ENCODE data around the gene XPR1. TPM values are rescaled to one million over a fixed set of nuclear protein-coding genes. Genes with fewer than 3 reads are reported as not detected.

The XPR1 gene
- total RNA-seq, 1 experiment from 2014 or later: 19.9 TPM

DNA sequence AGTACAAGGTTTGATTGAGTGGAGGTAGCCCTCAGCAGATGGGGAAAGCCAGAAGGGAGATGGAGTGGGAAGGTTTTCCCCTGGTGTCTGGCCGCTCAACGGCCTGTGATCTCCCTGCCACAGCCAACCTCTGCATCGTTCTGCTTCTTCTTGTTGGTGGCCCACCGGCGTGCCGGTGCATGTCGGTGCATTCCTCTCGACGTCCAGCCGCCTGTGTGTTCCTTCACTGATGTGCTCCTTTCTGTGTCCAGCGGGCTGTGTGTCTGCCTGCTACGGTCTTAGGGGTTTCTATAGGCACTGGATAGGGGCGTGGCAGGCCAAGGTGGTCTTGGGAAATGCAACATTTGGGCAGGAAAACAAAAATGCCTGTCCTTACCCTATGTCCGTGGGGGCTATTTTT is 101.0 kb downstream of the XPR1 start:
- Histone ChIP-seq H3K9me3 (ENCODE audit: control insufficient read depth in 1 of 2, insufficient read depth in 1 of 2, low read depth in 1 of 2, low read length in 2 of 2) (peaks cover 5 to 9% of the 10 kb centered on the region in 2 experiments; a peak in 2 of 4 replicates), H3K79me2 (ENCODE audit: insufficient read depth, low read length) (no peaks in the 10 kb centered on the region; the same call in 1 of the 2 replicates), H3K27me3 (ENCODE audit: insufficient read depth, low read length) (no peaks in the 10 kb centered on the region), H3K4me3 (replicated peaks in 1 of 2; ENCODE audit: low read depth in 1 of 2, low read length in 2 of 2) (no peak overlapping the region), H3K9me2 (ENCODE audit: insufficient read depth) (no peaks in the 10 kb centered on the region), H3K4me2 (ENCODE audit: low read length) (no peak overlapping the region), H4K20me1 (ENCODE audit: insufficient read depth) (no peaks in the 10 kb centered on the region), H3K27ac (ENCODE audit: low read depth, low read length) (no peak overlapping the region), H3K4me1 (ENCODE audit: control insufficient read depth in 1 of 2, insufficient read depth in 2 of 2, low read length in 2 of 2) (no peaks in the 10 kb centered on the region), H2AFZ (ENCODE audit: low read depth, low read length, poor library complexity, severe bottlenecking) (no peak overlapping the region), H3K9ac (ENCODE audit: low read length) (no peak overlapping the region), H3K36me3 (ENCODE audit: control insufficient read depth in 1 of 2, insufficient read depth in 2 of 2, low read length in 2 of 2) (no peaks in the 10 kb centered on the region)
- CTCF ChIA-PET: no interaction called here
- DNase-seq (ENCODE audit: low read depth, low spot score) (no peak), ATAC-seq (no peak)
- POLR2A ChIA-PET: no interaction called here
- TF ChIP-seq, protein P1, sequence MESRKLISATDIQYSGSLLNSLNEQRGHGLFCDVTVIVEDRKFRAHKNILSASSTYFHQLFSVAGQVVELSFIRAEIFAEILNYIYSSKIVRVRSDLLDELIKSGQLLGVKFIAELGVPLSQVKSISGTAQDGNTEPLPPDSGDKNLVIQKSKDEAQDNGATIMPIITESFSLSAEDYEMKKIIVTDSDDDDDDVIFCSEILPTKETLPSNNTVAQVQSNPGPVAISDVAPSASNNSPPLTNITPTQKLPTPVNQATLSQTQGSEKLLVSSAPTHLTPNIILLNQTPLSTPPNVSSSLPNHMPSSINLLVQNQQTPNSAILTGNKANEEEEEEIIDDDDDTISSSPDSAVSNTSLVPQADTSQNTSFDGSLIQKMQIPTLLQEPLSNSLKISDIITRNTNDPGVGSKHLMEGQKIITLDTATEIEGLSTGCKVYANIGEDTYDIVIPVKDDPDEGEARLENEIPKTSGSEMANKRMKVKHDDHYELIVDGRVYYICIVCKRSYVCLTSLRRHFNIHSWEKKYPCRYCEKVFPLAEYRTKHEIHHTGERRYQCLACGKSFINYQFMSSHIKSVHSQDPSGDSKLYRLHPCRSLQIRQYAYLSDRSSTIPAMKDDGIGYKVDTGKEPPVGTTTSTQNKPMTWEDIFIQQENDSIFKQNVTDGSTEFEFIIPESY (IDR thresholded peaks at IDR 0.05; ENCODE audit: extremely low read depth, insufficient replicate concordance, low read length): no peak
- TF ChIP-seq EZH2phosphoT487 (IDR thresholded peaks at IDR 0.05; ENCODE audit: borderline replicate concordance) (no peak), ZFX (IDR thresholded peaks at IDR 0.05) (no peak), POLR2AphosphoS5 (IDR thresholded peaks at IDR 0.05; ENCODE audit: low read depth, low read length) (no peak), ZNF274 (IDR thresholded peaks at IDR 0.05; ENCODE audit: low read depth, low read length) (no peak), EGR1 (IDR thresholded peaks at IDR 0.05; ENCODE audit: low read depth) (no peak), TCF7L2 (IDR thresholded peaks at IDR 0.05; ENCODE audit: borderline replicate concordance, extremely low read depth, insufficient read depth, insufficient read length) (no peak)
- RAD21 ChIA-PET (ENCODE audit: low non-redundant PET in 1 of 2, low total read pairs in 2 of 2, uncharacterized antibody in 2 of 2, unreplicated experiment in 2 of 2): no interaction called here
- BruUV-seq (replicated peaks): no TSS peak
- intact Hi-C loops (cut with micrococcal nuclease): no loop called here

GRCh38 chr1:180734366-180734765 is 102.5 kb downstream of the XPR1 start:
- ATAC-seq (no peak), DNase-seq (ENCODE audit: low read depth, low spot score) (no peak)
- no peaks in the 10 kb centered on the region for H3K27me3 ChIP-seq (ENCODE audit: insufficient read depth, low read length)
- H4K20me1 ChIP-seq (ENCODE audit: insufficient read depth): no peaks in the 10 kb centered on the region
- no peak overlapping the region for H3K4me3 ChIP-seq (replicated peaks in 1 of 2; ENCODE audit: low read depth in 1 of 2, low read length in 2 of 2)
- ChIA-PET POLR2A (no interaction called here), CTCF (no interaction called here), RAD21 (ENCODE audit: low non-redundant PET in 1 of 2, low total read pairs in 2 of 2, uncharacterized antibody in 2 of 2, unreplicated experiment in 2 of 2) (no interaction called here)
- H3K9me2 ChIP-seq (ENCODE audit: insufficient read depth): no peaks in the 10 kb centered on the region
- no peaks in the 10 kb centered on the region for H3K4me1 ChIP-seq (ENCODE audit: control insufficient read depth in 1 of 2, insufficient read depth in 2 of 2, low read length in 2 of 2)
- no peak overlapping the region for H3K27ac ChIP-seq (ENCODE audit: low read depth, low read length)
- no TSS peak for BruUV-seq (replicated peaks)
- H3K4me2 ChIP-seq (ENCODE audit: low read length): no peak overlapping the region
- H3K9me3 ChIP-seq (ENCODE audit: control insufficient read depth in 1 of 2, insufficient read depth in 1 of 2, low read depth in 1 of 2, low read length in 2 of 2): peaks cover 5 to 9% of the 10 kb centered on the region in 2 experiments; a peak in 2 of 4 replicates
- TF ChIP-seq CEBPB (IDR thresholded peaks at IDR 0.05; ENCODE audit: low read depth): no peak
- TF ChIP-seq SIN3A (IDR thresholded peaks at IDR 0.05; ENCODE audit: low read depth): no peak
- no peak for TF ChIP-seq POLR2A (IDR thresholded peaks at IDR 0.05; ENCODE audit: borderline replicate concordance, extremely low read depth, insufficient read depth, insufficient read length)
- TF ChIP-seq RAD21 (IDR thresholded peaks at IDR 0.05; ENCODE audit: low read depth): no peak
- TF ChIP-seq, protein P2, sequence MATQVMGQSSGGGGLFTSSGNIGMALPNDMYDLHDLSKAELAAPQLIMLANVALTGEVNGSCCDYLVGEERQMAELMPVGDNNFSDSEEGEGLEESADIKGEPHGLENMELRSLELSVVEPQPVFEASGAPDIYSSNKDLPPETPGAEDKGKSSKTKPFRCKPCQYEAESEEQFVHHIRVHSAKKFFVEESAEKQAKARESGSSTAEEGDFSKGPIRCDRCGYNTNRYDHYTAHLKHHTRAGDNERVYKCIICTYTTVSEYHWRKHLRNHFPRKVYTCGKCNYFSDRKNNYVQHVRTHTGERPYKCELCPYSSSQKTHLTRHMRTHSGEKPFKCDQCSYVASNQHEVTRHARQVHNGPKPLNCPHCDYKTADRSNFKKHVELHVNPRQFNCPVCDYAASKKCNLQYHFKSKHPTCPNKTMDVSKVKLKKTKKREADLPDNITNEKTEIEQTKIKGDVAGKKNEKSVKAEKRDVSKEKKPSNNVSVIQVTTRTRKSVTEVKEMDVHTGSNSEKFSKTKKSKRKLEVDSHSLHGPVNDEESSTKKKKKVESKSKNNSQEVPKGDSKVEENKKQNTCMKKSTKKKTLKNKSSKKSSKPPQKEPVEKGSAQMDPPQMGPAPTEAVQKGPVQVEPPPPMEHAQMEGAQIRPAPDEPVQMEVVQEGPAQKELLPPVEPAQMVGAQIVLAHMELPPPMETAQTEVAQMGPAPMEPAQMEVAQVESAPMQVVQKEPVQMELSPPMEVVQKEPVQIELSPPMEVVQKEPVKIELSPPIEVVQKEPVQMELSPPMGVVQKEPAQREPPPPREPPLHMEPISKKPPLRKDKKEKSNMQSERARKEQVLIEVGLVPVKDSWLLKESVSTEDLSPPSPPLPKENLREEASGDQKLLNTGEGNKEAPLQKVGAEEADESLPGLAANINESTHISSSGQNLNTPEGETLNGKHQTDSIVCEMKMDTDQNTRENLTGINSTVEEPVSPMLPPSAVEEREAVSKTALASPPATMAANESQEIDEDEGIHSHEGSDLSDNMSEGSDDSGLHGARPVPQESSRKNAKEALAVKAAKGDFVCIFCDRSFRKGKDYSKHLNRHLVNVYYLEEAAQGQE (IDR thresholded peaks at IDR 0.05; ENCODE audit: low read depth): no peak
- TF ChIP-seq YY1 (IDR thresholded peaks at IDR 0.05; ENCODE audit: extremely low read depth, insufficient replicate concordance, low read depth, low read length): no peak
- no peak for TF ChIP-seq ELF1 (IDR thresholded peaks at IDR 0.05; ENCODE audit: borderline replicate concordance, low read depth)
- TF ChIP-seq CBX3 (IDR thresholded peaks at IDR 0.05; ENCODE audit: low read depth): no peak
- TF ChIP-seq ZNF274 (IDR thresholded peaks at IDR 0.05; ENCODE audit: low read depth, low read length): no peak
- no peak for TF ChIP-seq ZFX (IDR thresholded peaks at IDR 0.05)
- TF ChIP-seq, protein P3, sequence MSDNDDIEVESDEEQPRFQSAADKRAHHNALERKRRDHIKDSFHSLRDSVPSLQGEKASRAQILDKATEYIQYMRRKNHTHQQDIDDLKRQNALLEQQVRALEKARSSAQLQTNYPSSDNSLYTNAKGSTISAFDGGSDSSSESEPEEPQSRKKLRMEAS (IDR thresholded peaks at IDR 0.05): no peak
- TF ChIP-seq SRF (IDR thresholded peaks at IDR 0.05; ENCODE audit: low read depth): no peak
- no peaks in the 10 kb centered on the region for H3K79me2 ChIP-seq (ENCODE audit: insufficient read depth, low read length)
- intact Hi-C loops (cut with micrococcal nuclease): no loop called here
- no peaks in the 10 kb centered on the region for H3K36me3 ChIP-seq (ENCODE audit: control insufficient read depth in 1 of 2, insufficient read depth in 2 of 2, low read length in 2 of 2)
- H2AFZ ChIP-seq (ENCODE audit: low read depth, low read length, poor library complexity, severe bottlenecking): no peak overlapping the region
- no peak overlapping the region for H3K9ac ChIP-seq (ENCODE audit: low read length)

Data from HCT116 (cell line).